ENCODE data around the gene UROC1.

- no peak for TF ChIP-seq CTCF (conservative IDR thresholded peaks at IDR 0.05; ENCODE audit: low read length)
- no peak for TF ChIP-seq EZH2phosphoT487 (IDR thresholded peaks at IDR 0.05; ENCODE audit: borderline replicate concordance)
These were observed 24.5 kb downstream of the UROC1 start for GRCh38 chr3:126493051-126493450.

Measured in Loucy (cell line).